ENCODE measurements around the gene BRME1.

Gene BRME1

DNA sequence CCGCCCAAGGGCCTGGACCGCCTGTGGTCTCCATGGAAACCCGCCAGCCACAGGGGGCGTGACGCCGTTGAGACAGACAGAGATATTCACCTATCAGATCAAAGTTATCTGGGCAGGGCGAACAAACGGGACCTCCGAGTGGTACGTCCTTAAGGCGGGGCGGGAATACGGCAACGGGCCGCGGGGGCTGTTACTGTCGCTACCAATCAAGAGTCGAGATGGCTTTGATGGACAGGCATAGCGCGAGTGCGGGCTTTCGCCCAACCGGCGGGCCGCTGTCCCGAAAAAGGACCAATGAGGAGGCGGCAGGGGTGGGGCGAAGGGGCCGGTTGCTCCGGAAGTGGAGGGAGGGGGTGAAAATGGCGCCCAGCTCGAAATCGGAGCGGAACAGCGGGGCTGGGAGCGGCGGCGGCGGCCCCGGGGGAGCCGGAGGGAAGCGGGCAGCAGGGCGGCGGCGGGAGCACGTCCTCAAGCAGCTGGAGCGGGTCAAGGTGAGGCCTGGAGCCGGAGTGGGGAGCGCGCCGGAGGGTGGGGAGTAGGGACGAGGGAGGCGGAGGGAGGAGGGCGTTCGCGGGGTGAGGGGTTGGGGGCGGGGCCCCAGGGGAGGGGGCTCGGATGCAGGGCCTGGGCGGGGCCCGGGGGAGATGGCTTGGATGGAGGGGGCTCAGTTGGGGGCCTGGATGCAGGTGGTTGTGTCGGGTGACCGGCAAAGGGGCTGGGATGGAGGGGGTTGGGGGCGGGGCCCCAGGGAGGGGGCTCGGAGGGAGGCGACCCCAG is 46.4 kb upstream of the BRME1 start, which contains the start of gene DCAF15 (continued):
- TF ChIP-seq, protein P1, sequence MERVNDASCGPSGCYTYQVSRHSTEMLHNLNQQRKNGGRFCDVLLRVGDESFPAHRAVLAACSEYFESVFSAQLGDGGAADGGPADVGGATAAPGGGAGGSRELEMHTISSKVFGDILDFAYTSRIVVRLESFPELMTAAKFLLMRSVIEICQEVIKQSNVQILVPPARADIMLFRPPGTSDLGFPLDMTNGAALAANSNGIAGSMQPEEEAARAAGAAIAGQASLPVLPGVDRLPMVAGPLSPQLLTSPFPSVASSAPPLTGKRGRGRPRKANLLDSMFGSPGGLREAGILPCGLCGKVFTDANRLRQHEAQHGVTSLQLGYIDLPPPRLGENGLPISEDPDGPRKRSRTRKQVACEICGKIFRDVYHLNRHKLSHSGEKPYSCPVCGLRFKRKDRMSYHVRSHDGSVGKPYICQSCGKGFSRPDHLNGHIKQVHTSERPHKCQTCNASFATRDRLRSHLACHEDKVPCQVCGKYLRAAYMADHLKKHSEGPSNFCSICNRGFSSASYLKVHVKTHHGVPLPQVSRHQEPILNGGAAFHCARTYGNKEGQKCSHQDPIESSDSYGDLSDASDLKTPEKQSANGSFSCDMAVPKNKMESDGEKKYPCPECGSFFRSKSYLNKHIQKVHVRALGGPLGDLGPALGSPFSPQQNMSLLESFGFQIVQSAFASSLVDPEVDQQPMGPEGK (tag by site-specific recombination; IDR thresholded peaks at IDR 0.05), result peak; percentile 92
- TF ChIP-seq, protein P2, sequence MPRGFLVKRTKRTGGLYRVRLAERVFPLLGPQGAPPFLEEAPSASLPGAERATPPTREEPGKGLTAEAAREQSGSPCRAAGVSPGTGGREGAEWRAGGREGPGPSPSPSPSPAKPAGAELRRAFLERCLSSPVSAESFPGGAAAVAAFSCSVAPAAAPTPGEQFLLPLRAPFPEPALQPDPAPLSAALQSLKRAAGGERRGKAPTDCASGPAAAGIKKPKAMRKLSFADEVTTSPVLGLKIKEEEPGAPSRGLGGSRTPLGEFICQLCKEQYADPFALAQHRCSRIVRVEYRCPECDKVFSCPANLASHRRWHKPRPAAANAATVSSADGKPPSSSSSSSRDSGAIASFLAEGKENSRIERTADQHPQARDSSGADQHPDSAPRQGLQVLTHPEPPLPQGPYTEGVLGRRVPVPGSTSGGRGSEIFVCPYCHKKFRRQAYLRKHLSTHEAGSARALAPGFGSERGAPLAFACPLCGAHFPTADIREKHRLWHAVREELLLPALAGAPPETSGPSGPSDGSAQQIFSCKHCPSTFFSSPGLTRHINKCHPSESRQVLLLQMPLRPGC (tag by site-specific recombination; IDR thresholded peaks at IDR 0.05), result peak; percentile 40; the same call in 1 of the 2 replicates
- TF ChIP-seq, protein P3, sequence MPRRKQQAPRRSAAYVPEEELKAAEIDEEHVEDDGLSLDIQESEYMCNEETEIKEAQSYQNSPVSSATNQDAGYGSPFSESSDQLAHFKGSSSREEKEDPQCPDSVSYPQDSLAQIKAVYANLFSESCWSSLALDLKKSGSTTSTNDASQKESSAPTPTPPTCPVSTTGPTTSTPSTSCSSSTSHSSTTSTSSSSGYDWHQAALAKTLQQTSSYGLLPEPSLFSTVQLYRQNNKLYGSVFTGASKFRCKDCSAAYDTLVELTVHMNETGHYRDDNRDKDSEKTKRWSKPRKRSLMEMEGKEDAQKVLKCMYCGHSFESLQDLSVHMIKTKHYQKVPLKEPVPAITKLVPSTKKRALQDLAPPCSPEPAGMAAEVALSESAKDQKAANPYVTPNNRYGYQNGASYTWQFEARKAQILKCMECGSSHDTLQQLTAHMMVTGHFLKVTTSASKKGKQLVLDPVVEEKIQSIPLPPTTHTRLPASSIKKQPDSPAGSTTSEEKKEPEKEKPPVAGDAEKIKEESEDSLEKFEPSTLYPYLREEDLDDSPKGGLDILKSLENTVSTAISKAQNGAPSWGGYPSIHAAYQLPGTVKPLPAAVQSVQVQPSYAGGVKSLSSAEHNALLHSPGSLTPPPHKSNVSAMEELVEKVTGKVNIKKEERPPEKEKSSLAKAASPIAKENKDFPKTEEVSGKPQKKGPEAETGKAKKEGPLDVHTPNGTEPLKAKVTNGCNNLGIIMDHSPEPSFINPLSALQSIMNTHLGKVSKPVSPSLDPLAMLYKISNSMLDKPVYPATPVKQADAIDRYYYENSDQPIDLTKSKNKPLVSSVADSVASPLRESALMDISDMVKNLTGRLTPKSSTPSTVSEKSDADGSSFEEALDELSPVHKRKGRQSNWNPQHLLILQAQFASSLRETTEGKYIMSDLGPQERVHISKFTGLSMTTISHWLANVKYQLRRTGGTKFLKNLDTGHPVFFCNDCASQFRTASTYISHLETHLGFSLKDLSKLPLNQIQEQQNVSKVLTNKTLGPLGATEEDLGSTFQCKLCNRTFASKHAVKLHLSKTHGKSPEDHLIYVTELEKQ (tag by site-specific recombination; IDR thresholded peaks at IDR 0.05; ENCODE audit: borderline replicate concordance), result no peak
- TF ChIP-seq, protein P4, sequence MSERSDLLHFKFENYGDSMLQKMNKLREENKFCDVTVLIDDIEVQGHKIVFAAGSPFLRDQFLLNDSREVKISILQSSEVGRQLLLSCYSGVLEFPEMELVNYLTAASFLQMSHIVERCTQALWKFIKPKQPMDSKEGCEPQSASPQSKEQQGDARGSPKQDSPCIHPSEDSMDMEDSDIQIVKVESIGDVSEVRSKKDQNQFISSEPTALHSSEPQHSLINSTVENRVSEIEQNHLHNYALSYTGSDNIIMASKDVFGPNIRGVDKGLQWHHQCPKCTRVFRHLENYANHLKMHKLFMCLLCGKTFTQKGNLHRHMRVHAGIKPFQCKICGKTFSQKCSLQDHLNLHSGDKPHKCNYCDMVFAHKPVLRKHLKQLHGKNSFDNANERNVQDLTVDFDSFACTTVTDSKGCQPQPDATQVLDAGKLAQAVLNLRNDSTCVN (tag by site-specific recombination; optimal IDR thresholded peaks at IDR 0.05), result peak; percentile 49
- TF ChIP-seq KLF16 (tag by site-specific recombination; IDR thresholded peaks at IDR 0.05) (peak; percentile 80), ZSCAN16 (tag by site-specific recombination; IDR thresholded peaks at IDR 0.05) (no peak), SP3 (tag by site-specific recombination; IDR thresholded peaks at IDR 0.05) (peak; percentile 98), ZNF76 (tag by site-specific recombination; IDR thresholded peaks at IDR 0.05; ENCODE audit: borderline replicate concordance, low read depth) (peak; percentile 48; the same call in 1 of the 2 replicates), SP7 (tag by site-specific recombination; IDR thresholded peaks at IDR 0.05) (peak; percentile 69; the same call in 1 of the 2 replicates), SP2 (tag by site-specific recombination; IDR thresholded peaks at IDR 0.05) (peak; percentile 100), ZXDB (tag by site-specific recombination; IDR thresholded peaks at IDR 0.05) (peak; percentile 56; the same call in 1 of the 2 replicates), ZFHX2 (tag by site-specific recombination; conservative IDR thresholded peaks at IDR 0.05) (peak; percentile 60), ZNF324 (tag by site-specific recombination; IDR thresholded peaks at IDR 0.05) (peak; percentile 59; the same call in 1 of the 2 replicates), KLF9 (tag by site-specific recombination; IDR thresholded peaks at IDR 0.05; ENCODE audit: low read depth) (peak; percentile 67; the same call in 1 of the 2 replicates), ZNF843 (tag by site-specific recombination; IDR thresholded peaks at IDR 0.05) (no peak)
- TF ChIP-seq, protein P5, sequence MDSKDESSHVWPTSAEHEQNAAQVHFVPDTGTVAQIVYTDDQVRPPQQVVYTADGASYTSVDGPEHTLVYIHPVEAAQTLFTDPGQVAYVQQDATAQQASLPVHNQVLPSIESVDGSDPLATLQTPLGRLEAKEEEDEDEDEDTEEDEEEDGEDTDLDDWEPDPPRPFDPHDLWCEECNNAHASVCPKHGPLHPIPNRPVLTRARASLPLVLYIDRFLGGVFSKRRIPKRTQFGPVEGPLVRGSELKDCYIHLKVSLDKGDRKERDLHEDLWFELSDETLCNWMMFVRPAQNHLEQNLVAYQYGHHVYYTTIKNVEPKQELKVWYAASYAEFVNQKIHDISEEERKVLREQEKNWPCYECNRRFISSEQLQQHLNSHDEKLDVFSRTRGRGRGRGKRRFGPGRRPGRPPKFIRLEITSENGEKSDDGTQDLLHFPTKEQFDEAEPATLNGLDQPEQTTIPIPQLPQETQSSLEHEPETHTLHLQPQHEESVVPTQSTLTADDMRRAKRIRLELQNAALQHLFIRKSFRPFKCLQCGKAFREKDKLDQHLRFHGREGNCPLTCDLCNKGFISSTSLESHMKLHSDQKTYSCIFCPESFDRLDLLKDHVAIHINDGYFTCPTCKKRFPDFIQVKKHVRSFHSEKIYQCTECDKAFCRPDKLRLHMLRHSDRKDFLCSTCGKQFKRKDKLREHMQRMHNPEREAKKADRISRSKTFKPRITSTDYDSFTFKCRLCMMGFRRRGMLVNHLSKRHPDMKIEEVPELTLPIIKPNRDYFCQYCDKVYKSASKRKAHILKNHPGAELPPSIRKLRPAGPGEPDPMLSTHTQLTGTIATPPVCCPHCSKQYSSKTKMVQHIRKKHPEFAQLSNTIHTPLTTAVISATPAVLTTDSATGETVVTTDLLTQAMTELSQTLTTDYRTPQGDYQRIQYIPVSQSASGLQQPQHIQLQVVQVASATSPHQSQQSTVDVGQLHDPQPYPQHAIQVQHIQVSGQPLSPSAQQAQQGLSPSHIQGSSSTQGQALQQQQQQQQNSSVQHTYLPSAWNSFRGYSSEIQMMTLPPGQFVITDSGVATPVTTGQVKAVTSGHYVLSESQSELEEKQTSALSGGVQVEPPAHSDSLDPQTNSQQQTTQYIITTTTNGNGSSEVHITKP (tag by site-specific recombination; IDR thresholded peaks at IDR 0.05), result peak; percentile 80
- TF ChIP-seq, protein P6, sequence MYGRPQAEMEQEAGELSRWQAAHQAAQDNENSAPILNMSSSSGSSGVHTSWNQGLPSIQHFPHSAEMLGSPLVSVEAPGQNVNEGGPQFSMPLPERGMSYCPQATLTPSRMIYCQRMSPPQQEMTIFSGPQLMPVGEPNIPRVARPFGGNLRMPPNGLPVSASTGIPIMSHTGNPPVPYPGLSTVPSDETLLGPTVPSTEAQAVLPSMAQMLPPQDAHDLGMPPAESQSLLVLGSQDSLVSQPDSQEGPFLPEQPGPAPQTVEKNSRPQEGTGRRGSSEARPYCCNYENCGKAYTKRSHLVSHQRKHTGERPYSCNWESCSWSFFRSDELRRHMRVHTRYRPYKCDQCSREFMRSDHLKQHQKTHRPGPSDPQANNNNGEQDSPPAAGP (tag by site-specific recombination; IDR thresholded peaks at IDR 0.05), result peak; percentile 74
- TF ChIP-seq, protein P7, sequence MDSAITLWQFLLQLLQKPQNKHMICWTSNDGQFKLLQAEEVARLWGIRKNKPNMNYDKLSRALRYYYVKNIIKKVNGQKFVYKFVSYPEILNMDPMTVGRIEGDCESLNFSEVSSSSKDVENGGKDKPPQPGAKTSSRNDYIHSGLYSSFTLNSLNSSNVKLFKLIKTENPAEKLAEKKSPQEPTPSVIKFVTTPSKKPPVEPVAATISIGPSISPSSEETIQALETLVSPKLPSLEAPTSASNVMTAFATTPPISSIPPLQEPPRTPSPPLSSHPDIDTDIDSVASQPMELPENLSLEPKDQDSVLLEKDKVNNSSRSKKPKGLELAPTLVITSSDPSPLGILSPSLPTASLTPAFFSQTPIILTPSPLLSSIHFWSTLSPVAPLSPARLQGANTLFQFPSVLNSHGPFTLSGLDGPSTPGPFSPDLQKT (IDR thresholded peaks at IDR 0.05; ENCODE audit: borderline replicate concordance, low read depth, low read length), result peak; percentile 76; the same call in 1 of the 2 replicates

Data from HEK293 (cell line).